ENCODE data around the gene DROSHA. TPM values are rescaled to one million over a fixed set of nuclear protein-coding genes. Genes with fewer than 3 reads are reported as not detected.

Gene DROSHA
- total RNA-seq, 2 donors from 2014 or later = 45.6 to 57.4 TPM

DNA sequence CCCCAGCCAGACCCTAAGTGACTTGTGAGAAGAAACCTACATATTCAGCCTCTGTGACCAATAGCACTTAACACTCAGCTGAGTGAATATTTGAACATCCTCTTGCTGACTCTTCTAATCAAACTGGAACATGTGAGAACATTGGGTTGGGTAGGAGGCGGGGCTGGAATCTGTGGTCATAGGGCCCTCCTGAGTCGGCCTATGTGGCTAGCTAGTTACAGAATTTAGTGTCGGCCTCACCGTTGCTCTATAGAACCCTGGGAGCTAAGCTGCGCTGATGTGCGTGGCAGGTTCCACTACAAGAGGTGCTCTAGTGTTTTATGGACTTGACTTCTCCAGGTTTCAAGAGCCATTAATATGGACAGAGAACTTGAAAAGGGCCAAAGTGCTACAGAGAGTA lies 138.8 kb downstream of the DROSHA start:
- no peak for ATAC-seq
- no peak overlapping the region for H3K4me3 Mint-ChIP-seq

DNA sequence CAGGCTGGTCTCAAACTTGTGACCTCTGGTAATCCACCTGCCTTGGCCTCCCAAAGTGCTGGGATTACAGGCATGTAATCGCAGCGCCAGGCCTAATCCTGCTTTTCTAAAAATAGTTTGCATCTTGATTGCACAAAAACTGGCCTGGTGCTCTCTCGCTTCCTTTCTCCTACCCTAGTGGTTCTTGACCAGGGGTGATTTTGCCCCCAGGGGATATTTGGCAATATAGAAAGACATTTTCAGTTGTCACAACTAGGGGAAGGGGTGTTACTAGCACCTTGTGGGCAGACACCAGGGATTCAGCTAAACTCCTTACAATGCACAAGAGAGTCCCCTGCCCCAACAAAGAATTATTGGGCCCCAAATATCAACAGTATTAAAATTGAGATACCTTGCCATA lies 139.8 kb downstream of the DROSHA start:
- no peaks in the 10 kb centered on the region for H3K36me3 Mint-ChIP-seq (ENCODE audit: low read depth)
- no peak overlapping the region for H3K4me3 Mint-ChIP-seq
- no peak for ATAC-seq
- DNase-seq = no peak
- H3K9me3 ChIP-seq (ENCODE audit: control insufficient read depth, low read length, poor library complexity, severe bottlenecking) = no peaks in the 10 kb centered on the region
- no peaks in the 10 kb centered on the region for H3K27me3 Mint-ChIP-seq
- H3K27ac Mint-ChIP-seq = no peak overlapping the region
- no peaks in the 10 kb centered on the region for H3K4me1 Mint-ChIP-seq

More for the DNA sequence above, 138.8 kb downstream of the DROSHA start:
- no peaks in the 10 kb centered on the region for H3K27me3 Mint-ChIP-seq
- H3K36me3 Mint-ChIP-seq (ENCODE audit: low read depth) = no peaks in the 10 kb centered on the region
- DNase-seq = no peak
- H3K9me3 ChIP-seq (ENCODE audit: control insufficient read depth, low read length, poor library complexity, severe bottlenecking) = no peaks in the 10 kb centered on the region
- no peak overlapping the region for H3K27ac Mint-ChIP-seq
- no peaks in the 10 kb centered on the region for H3K4me1 Mint-ChIP-seq

DNA sequence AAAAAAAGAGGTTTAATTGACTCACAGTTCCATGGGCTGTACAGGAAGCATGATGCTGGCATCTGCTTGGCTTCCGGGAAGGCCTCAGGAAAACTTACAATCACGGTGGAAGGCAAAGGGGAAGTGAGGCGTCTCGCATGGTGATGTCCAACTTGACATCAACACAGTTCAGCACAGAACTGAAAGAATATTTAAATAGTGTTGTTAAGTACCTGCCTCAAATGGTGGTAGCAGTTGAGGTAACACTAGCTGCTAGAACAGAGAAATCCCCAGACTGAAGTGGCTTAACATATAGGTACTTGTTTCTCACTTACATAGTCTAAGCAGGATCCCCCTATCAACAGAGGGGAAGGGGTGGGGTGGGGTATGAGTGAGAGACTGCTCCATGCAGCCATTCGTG lies 141.6 kb downstream of the DROSHA start:
- ATAC-seq = no peak
- no peak overlapping the region for H3K4me3 Mint-ChIP-seq
- no peaks in the 10 kb centered on the region for H3K4me1 Mint-ChIP-seq
- H3K9me3 ChIP-seq (ENCODE audit: control insufficient read depth, low read length, poor library complexity, severe bottlenecking) = no peaks in the 10 kb centered on the region
- H3K27me3 Mint-ChIP-seq = no peaks in the 10 kb centered on the region
- no peak for DNase-seq
- no peak overlapping the region for H3K27ac Mint-ChIP-seq
- H3K36me3 Mint-ChIP-seq (ENCODE audit: low read depth) = no peaks in the 10 kb centered on the region

DNA sequence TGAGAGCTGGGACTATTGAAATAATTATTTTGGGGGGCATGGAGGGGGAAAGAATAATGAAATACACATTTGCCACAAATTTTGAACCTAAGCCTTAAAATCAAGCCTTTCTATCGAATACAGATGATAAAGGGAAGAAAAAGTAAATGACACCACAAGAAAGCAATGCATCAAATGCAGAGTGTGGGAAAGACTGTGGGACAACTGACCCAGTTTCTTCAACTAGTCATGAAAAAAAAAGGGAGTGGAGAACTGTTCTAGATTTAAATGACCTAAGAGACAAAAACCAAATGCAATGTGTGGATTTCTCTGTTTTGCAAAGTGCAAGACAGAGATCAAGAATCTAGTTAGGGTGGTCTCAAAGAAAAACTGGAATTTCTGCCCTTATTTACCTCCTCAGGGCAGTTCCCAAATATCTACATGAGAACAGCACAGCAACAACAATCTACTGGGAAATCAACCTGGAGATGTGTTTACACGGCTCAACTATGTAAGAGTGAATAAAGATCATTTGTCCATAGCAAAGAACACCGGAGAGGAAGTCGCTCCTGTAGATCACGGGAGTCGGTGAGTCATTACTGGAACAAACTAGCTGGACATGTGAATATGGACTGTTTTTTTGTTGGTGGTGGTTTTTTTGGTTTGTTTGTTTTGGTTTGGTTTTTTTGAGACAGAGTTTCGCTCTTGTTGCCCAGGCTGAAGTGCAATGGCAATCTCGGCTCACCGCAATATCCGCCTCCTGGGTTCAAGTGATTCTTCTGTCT lies 145.9 kb downstream of the DROSHA start:
- no peak for ATAC-seq
- no peak overlapping the region for H3K27ac Mint-ChIP-seq
- no peaks in the 10 kb centered on the region for H3K4me1 Mint-ChIP-seq
- peaks cover 34% of the 10 kb centered on the region for H3K27me3 Mint-ChIP-seq
- H3K36me3 Mint-ChIP-seq (ENCODE audit: low read depth) = peaks cover 2% of the 10 kb centered on the region
- H3K4me3 Mint-ChIP-seq = no peak overlapping the region
- DNase-seq = no peak
- no peaks in the 10 kb centered on the region for H3K9me3 ChIP-seq (ENCODE audit: control insufficient read depth, low read length, poor library complexity, severe bottlenecking)

DNA sequence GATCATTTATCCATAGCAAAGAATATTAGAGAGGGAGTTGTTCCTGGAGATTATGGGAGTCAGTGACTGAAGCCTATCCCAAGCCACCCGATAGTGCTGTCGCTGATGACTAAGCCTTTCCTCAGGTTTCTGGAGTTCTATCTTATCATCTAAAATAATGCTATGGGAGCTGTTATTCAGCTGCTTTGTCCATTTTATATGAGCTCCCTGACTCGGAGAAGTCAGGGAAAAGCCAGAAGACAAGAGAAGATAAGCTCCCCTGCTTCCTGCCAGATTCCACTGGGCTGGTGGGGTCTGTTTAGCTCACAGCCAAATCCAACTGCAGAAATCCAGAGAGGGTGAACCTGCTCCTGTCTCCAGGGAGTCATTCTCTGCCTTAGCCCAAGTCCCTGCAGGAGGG lies 148.2 kb downstream of the DROSHA start:
- H3K4me1 Mint-ChIP-seq = no peaks in the 10 kb centered on the region
- no peak for DNase-seq
- H3K36me3 Mint-ChIP-seq (ENCODE audit: low read depth) = peaks cover 2% of the 10 kb centered on the region
- H3K27me3 Mint-ChIP-seq = peaks cover 50% of the 10 kb centered on the region
- no peak overlapping the region for H3K27ac Mint-ChIP-seq
- no peaks in the 10 kb centered on the region for H3K9me3 ChIP-seq (ENCODE audit: control insufficient read depth, low read length, poor library complexity, severe bottlenecking)
- H3K4me3 Mint-ChIP-seq = no peak overlapping the region
- ATAC-seq = no peak

DNA sequence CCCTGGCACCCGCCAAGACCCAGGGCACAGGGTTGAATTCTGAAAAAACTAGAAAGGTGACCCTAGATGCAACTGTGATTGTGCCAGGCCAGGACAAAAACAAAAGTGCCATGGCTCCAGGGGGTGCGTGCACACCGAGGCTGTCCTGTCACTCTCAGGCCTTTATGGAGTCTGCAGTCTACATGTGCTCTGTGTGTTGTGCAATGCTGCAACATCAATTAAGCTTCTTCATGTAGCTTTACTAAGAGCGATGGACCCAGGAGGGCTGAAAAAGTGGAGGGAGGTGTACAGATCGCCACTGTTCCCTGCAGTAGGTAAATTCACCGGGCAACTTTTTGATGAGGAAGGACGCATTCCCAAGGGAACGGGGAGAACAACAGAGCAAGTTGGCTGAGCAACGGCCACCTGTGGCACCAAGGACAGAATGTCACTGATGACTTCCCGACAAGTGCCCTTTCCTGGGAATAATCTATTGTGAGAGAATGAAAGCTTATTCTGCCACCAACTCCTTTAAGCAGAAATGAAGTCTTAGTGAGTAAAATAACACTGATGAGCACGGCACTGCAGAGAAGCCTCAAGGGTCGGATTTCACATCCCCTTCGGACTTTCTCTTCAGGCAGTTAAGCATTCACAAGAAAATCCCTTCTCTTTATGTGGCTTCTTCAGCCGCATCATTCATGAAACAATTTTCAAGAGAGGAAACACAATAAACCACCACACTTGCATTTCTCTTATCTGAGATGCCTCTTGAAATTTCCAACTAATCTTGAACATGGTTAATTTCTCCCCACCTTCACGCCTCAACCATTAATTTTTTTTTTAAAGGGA lies 149.6 kb downstream of the DROSHA start:
- H3K4me1 Mint-ChIP-seq = no peaks in the 10 kb centered on the region
- H3K27me3 Mint-ChIP-seq = peaks cover 57% of the 10 kb centered on the region
- H3K9me3 ChIP-seq (ENCODE audit: control insufficient read depth, low read length, poor library complexity, severe bottlenecking) = no peaks in the 10 kb centered on the region
- DNase-seq = no peak
- peaks cover 2% of the 10 kb centered on the region for H3K36me3 Mint-ChIP-seq (ENCODE audit: low read depth)
- H3K27ac Mint-ChIP-seq = no peak overlapping the region
- H3K4me3 Mint-ChIP-seq = no peak overlapping the region
- no peak for ATAC-seq

DNA sequence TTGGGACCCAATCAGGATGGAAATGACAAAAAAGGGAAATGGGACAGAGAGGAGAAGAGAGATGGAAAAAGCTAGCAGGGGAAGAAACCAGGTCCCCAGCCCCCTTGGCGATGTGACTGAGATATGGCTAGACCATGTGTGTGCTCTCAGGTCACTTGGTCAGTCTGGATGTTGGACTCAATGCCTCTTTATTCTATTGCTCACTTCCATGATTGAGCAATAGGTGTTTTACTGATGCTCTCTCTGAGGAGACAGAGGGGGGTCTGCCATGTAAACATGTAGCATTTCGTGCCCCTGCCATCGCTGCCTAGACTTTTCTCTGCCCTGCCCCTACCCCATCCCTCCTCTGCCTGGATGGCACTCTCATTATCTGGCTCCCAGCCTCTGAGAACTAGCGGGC lies 150.6 kb downstream of the DROSHA start:
- Mint-ChIP-seq H3K27me3 (peaks cover 57% of the 10 kb centered on the region), H3K4me3 (no peak overlapping the region), H3K4me1 (no peaks in the 10 kb centered on the region), H3K36me3 (ENCODE audit: low read depth) (peaks cover 2% of the 10 kb centered on the region), H3K27ac (no peak overlapping the region)
- DNase-seq (no peak), ATAC-seq (no peak)
- no peaks in the 10 kb centered on the region for H3K9me3 ChIP-seq (ENCODE audit: control insufficient read depth, low read length, poor library complexity, severe bottlenecking)

DNA sequence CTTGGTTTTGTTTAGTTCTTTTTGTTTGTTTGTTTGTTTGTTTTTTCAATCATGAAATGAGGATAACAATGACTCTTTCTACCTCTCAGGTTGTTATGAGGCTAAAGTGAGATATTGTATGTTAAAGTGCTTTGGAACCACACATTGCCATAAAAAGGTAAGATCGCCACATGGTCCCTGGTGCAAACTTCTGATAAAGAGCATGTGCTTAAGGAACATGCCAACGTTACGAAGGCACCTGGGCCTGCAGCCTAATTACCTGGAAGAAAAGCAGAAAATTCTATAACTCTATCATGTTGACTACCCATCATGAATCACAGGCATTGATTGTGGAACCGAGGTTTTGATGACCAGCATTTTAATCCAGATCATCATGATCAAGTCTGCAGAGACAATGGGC lies 151.8 kb downstream of the DROSHA start:
- Mint-ChIP-seq H3K36me3 (ENCODE audit: low read depth) (peaks cover 2% of the 10 kb centered on the region), H3K27me3 (peaks cover 57% of the 10 kb centered on the region), H3K27ac (no peak overlapping the region), H3K4me1 (no peaks in the 10 kb centered on the region), H3K4me3 (no peak overlapping the region)
- DNase-seq (no peak), ATAC-seq (no peak)
- no peaks in the 10 kb centered on the region for H3K9me3 ChIP-seq (ENCODE audit: control insufficient read depth, low read length, poor library complexity, severe bottlenecking)

DNA sequence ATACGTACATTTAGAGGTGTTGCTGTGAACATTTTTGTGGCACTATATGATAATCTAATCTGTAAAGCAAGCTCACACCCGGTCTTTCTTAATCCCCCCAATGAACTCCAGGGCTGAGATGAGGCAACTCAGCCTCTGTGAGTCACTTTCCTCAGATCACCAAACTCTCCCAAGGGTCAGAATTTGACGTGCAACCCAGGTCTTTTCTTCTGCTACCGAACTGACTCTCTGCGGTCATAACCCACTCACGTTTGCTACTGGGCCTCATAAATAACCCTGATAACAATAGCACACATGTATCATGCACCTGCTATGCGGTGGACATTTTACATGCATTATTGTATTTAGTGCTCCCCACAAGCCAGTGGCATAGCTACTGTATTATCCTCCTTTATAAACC lies 153.1 kb downstream of the DROSHA start:
- Mint-ChIP-seq H3K4me3 (no peak overlapping the region), H3K4me1 (no peaks in the 10 kb centered on the region), H3K27me3 (peaks cover 52% of the 10 kb centered on the region), H3K27ac (no peak overlapping the region), H3K36me3 (ENCODE audit: low read depth) (no peaks in the 10 kb centered on the region)
- DNase-seq (no peak), ATAC-seq (no peak)
- H3K9me3 ChIP-seq (ENCODE audit: control insufficient read depth, low read length, poor library complexity, severe bottlenecking) = no peaks in the 10 kb centered on the region

DNA sequence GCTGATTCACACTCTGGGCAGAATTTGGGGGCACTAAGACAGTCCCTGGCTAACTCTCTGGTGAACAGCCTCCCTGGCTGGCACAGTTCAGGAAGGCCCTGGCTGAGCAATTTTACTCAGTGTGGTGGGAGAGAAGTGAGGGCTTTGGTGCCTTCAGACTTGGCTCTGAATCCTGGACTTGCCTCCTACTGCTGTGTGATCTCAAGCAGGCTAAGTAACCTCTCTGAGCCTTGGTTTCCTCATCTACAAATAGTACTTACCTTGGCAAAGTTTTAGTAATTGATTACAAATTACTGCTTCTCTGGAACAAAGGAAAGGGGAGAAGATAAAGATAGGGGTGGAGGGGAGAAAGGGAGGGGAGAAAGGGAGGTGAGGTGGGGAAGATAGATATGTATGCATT lies 153.8 kb downstream of the DROSHA start:
- ATAC-seq (no peak), DNase-seq (no peak)
- no peak overlapping the region for H3K27ac Mint-ChIP-seq
- no peaks in the 10 kb centered on the region for H3K4me1 Mint-ChIP-seq
- H3K36me3 Mint-ChIP-seq (ENCODE audit: low read depth) = no peaks in the 10 kb centered on the region
- H3K4me3 Mint-ChIP-seq = no peak overlapping the region
- H3K27me3 Mint-ChIP-seq = peaks cover 45% of the 10 kb centered on the region
- no peaks in the 10 kb centered on the region for H3K9me3 ChIP-seq (ENCODE audit: control insufficient read depth, low read length, poor library complexity, severe bottlenecking)

DNA sequence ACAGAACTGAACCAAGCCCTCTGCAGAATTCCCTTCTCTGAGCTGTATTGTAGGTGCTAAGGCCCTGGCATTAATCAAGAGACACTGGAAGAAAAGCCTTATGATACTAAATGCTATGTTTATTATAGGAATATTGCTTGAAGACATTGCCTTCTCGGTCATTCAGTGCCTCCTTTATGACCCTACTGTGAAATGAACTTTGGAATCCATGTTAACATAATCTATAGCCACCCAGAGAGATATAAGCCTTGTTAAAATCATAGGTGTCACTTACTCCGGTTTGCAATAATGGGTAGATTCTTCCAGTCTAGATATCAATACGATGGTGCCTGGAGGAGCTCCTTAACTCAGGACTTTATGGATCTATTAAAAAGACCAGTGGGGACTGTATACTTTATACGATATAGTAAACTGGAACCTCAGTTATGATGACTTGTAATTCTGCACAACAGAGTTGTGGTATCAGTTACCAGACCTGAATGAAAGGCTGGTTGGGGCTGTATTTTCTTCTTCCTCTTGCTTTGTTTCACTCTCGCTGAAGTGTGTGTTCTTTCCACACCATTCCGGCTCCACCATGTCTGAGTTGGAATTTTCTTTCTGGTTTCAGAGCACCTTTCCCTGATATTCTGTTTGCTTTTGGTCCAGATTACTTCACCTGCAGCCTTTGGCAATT lies 154.5 kb downstream of the DROSHA start:
- ATAC-seq = no peak
- no peak for DNase-seq
- Mint-ChIP-seq H3K36me3 (ENCODE audit: low read depth) (no peaks in the 10 kb centered on the region), H3K4me3 (no peak overlapping the region), H3K27ac (no peak overlapping the region), H3K27me3 (peaks cover 41% of the 10 kb centered on the region), H3K4me1 (no peaks in the 10 kb centered on the region)
- no peaks in the 10 kb centered on the region for H3K9me3 ChIP-seq (ENCODE audit: control insufficient read depth, low read length, poor library complexity, severe bottlenecking)

DNA sequence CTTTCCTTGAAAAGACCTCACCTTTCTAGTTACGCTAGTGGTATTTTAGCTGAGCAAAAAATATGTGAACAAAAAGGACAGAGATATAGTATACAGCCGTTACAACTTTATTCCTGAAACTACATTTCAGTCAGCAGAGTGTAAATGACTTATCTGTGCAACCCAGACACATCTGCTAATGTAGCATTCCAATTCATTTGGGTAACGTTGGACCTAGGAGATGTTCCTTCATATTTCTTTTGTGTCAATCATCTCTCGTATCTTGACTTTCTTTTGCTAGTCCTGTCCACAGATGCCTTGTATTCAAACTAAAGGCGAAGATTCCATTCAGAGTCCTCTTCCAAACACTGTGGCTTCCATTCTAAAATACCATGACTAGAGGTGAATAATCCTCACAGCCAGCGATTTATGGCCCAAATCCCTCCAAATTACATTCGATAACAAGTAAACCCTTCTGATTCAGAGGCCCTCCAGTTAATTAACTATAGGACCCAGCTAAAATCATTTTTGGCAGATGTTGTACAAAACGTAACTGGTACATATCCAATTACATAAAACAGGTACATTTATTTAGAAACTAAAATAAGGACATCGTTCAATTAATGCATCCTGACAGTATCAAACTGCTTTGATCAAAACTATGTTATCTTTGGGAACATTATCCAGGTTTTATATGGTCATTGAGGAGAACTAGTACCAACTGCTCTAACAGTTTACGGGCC lies 155.7 kb downstream of the DROSHA start:
- Mint-ChIP-seq H3K27ac (no peak overlapping the region), H3K36me3 (ENCODE audit: low read depth) (no peaks in the 10 kb centered on the region), H3K27me3 (peaks cover 33% of the 10 kb centered on the region), H3K4me3 (no peak overlapping the region), H3K4me1 (no peaks in the 10 kb centered on the region)
- no peak for ATAC-seq
- no peak for DNase-seq
- no peaks in the 10 kb centered on the region for H3K9me3 ChIP-seq (ENCODE audit: control insufficient read depth, low read length, poor library complexity, severe bottlenecking)

DNA sequence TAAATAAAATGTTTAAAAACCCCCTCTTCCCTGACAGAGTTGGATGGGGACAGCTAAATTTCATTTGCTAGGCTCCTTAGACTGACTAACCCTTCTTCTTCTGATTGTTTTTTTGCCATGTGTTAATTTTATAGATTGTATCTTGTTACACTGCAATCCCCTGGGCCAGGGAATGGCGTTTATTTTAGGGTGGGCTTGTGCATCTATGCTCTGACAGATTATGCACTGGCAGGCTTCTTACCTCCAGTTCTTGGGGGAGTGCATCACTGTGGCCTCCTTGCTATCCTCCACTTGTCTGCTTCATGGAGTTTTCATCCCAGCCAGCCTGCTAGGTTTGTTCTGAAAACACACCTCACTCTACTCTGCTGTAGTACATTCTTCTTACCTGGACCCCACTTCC lies 159.8 kb downstream of the DROSHA start:
- ATAC-seq = no peak
- no peaks in the 10 kb centered on the region for H3K4me1 Mint-ChIP-seq
- no peak for DNase-seq
- H3K4me3 Mint-ChIP-seq = no peak overlapping the region
- H3K27ac Mint-ChIP-seq = no peak overlapping the region
- H3K36me3 Mint-ChIP-seq (ENCODE audit: low read depth) = no peaks in the 10 kb centered on the region
- peaks cover 19% of the 10 kb centered on the region for H3K27me3 Mint-ChIP-seq
- H3K9me3 ChIP-seq (ENCODE audit: control insufficient read depth, low read length, poor library complexity, severe bottlenecking) = no peaks in the 10 kb centered on the region

All from T-helper 17 cell (primary cell).